ENCODE measurements around the gene STX18. TPM values are rescaled to one million over a fixed set of nuclear protein-coding genes. Genes with fewer than 3 reads are reported as not detected.

The STX18 gene
- total RNA-seq, 2 experiments from 2014 or later = 22.8 to 26.5 TPM

GRCh38 chr4:4413373-4413725 is 128.5 kb downstream of the STX18 start:
- no peak overlapping the region for H3K4me3 Mint-ChIP-seq
- no peak for DNase-seq
- H3K27me3 Mint-ChIP-seq = no peaks in the 10 kb centered on the region
- H3K9me3 Mint-ChIP-seq = no peaks in the 10 kb centered on the region
- POLR2A ChIA-PET = no interaction called here
- peaks cover 4% of the 10 kb centered on the region for H3K36me3 Mint-ChIP-seq (ENCODE audit: low read depth)
- H3K27ac Mint-ChIP-seq = no peak overlapping the region
- H3K4me1 Mint-ChIP-seq = peaks cover 5% of the 10 kb centered on the region
- CTCF ChIA-PET = no interaction called here

GRCh38 chr4:4412641-4413372 is 129.0 kb downstream of the STX18 start:
- DNase-seq = no peak
- H3K36me3 Mint-ChIP-seq (ENCODE audit: low read depth) = peaks cover 4% of the 10 kb centered on the region
- H3K9me3 Mint-ChIP-seq = no peaks in the 10 kb centered on the region
- H3K27me3 Mint-ChIP-seq = no peaks in the 10 kb centered on the region
- no peaks in the 10 kb centered on the region for H3K4me1 Mint-ChIP-seq
- POLR2A ChIA-PET = interaction anchor here (1.1 kb wide), 1 partner anchor 49 kb away, joined by 3 read pairs; no protein-coding TSS in a partner anchor
- H3K4me3 Mint-ChIP-seq = no peak overlapping the region
- CTCF ChIA-PET = no interaction called here
- no peak overlapping the region for H3K27ac Mint-ChIP-seq

- H3K27ac Mint-ChIP-seq = no peak overlapping the region
- H3K4me3 Mint-ChIP-seq = no peak overlapping the region
- H3K9me3 Mint-ChIP-seq = no peaks in the 10 kb centered on the region
- peaks cover 3% of the 10 kb centered on the region for H3K36me3 Mint-ChIP-seq (ENCODE audit: low read depth)
- no peaks in the 10 kb centered on the region for H3K4me1 Mint-ChIP-seq
- H3K27me3 Mint-ChIP-seq = no peaks in the 10 kb centered on the region
- CTCF ChIA-PET = interaction anchor here (1.5 kb wide), 1 partner anchor 12 kb away, joined by 4 read pairs; no protein-coding TSS in a partner anchor
- POLR2A ChIA-PET = interaction anchor here (1.1 kb wide), 1 partner anchor 50 kb away, joined by 3 read pairs; no protein-coding TSS in a partner anchor
- no peak for DNase-seq
Observed at GRCh38 chr4:4411906-4412305, 129.9 kb downstream of the STX18 start.

GRCh38 chr4:4410271-4410670 is 131.6 kb downstream of the STX18 start:
- H3K27me3 Mint-ChIP-seq = no peaks in the 10 kb centered on the region
- H3K9me3 Mint-ChIP-seq = no peaks in the 10 kb centered on the region
- H3K4me1 Mint-ChIP-seq = no peaks in the 10 kb centered on the region
- H3K4me3 Mint-ChIP-seq = no peak overlapping the region
- no peak for DNase-seq
- no peak overlapping the region for H3K27ac Mint-ChIP-seq
- POLR2A ChIA-PET = no interaction called here
- no peaks in the 10 kb centered on the region for H3K36me3 Mint-ChIP-seq (ENCODE audit: low read depth)
- CTCF ChIA-PET = no interaction called here

GRCh38 chr4:4409416-4410115 is 132.3 kb downstream of the STX18 start:
- H3K27ac Mint-ChIP-seq = no peak overlapping the region
- H3K36me3 Mint-ChIP-seq (ENCODE audit: low read depth) = no peaks in the 10 kb centered on the region
- H3K4me1 Mint-ChIP-seq = no peaks in the 10 kb centered on the region
- no peaks in the 10 kb centered on the region for H3K9me3 Mint-ChIP-seq
- H3K4me3 Mint-ChIP-seq = no peak overlapping the region
- ChIA-PET CTCF (no interaction called here), POLR2A (no interaction called here)
- DNase-seq = no peak
- H3K27me3 Mint-ChIP-seq = no peaks in the 10 kb centered on the region

GRCh38 chr4:4408576-4409335 is 133.1 kb downstream of the STX18 start:
- ChIA-PET POLR2A (no interaction called here), CTCF (no interaction called here)
- H3K27ac Mint-ChIP-seq = no peak overlapping the region
- no peaks in the 10 kb centered on the region for H3K36me3 Mint-ChIP-seq (ENCODE audit: low read depth)
- H3K4me1 Mint-ChIP-seq = no peaks in the 10 kb centered on the region
- H3K4me3 Mint-ChIP-seq = no peak overlapping the region
- H3K27me3 Mint-ChIP-seq = no peaks in the 10 kb centered on the region
- no peak for DNase-seq
- no peaks in the 10 kb centered on the region for H3K9me3 Mint-ChIP-seq

- no peak overlapping the region for H3K4me3 Mint-ChIP-seq
- H3K4me1 Mint-ChIP-seq = no peaks in the 10 kb centered on the region
- ChIA-PET CTCF (no interaction called here), POLR2A (no interaction called here)
- H3K9me3 Mint-ChIP-seq = no peaks in the 10 kb centered on the region
- no peak for DNase-seq
- H3K27me3 Mint-ChIP-seq = no peaks in the 10 kb centered on the region
- no peaks in the 10 kb centered on the region for H3K36me3 Mint-ChIP-seq (ENCODE audit: low read depth)
- no peak overlapping the region for H3K27ac Mint-ChIP-seq
Observed at GRCh38 chr4:4408132-4408523, 133.7 kb downstream of the STX18 start.

GRCh38 chr4:4407299-4408131 is 134.3 kb downstream of the STX18 start:
- Mint-ChIP-seq H3K27me3 (no peaks in the 10 kb centered on the region), H3K4me1 (no peaks in the 10 kb centered on the region), H3K36me3 (ENCODE audit: low read depth) (no peaks in the 10 kb centered on the region), H3K9me3 (no peaks in the 10 kb centered on the region), H3K4me3 (no peak overlapping the region), H3K27ac (no peak overlapping the region)
- POLR2A ChIA-PET = no interaction called here
- DNase-seq = no peak
- CTCF ChIA-PET = no interaction called here

- DNase-seq = no peak
- no peaks in the 10 kb centered on the region for H3K36me3 Mint-ChIP-seq (ENCODE audit: low read depth)
- H3K9me3 Mint-ChIP-seq = no peaks in the 10 kb centered on the region
- H3K27ac Mint-ChIP-seq = no peak overlapping the region
- no peak overlapping the region for H3K4me3 Mint-ChIP-seq
- CTCF ChIA-PET = no interaction called here
- no peaks in the 10 kb centered on the region for H3K4me1 Mint-ChIP-seq
- POLR2A ChIA-PET = no interaction called here
- H3K27me3 Mint-ChIP-seq = no peaks in the 10 kb centered on the region
Observed at GRCh38 chr4:4406455-4407298, 135.2 kb downstream of the STX18 start.

GRCh38 chr4:4405358-4405962 is 136.4 kb downstream of the STX18 start:
- H3K4me3 Mint-ChIP-seq = no peak overlapping the region
- POLR2A ChIA-PET = no interaction called here
- CTCF ChIA-PET = no interaction called here

GRCh38 chr4:4402966-4403365 is 138.9 kb downstream of the STX18 start:
- H3K4me3 Mint-ChIP-seq = no peak overlapping the region
- no peaks in the 10 kb centered on the region for H3K27me3 Mint-ChIP-seq
- H3K27ac Mint-ChIP-seq = no peak overlapping the region
- ChIA-PET CTCF (no interaction called here), POLR2A (no interaction called here)
- no peaks in the 10 kb centered on the region for H3K36me3 Mint-ChIP-seq (ENCODE audit: low read depth)
- no peak for DNase-seq
- no peaks in the 10 kb centered on the region for H3K9me3 Mint-ChIP-seq
- no peaks in the 10 kb centered on the region for H3K4me1 Mint-ChIP-seq

More at GRCh38 chr4:4405358-4405962, 136.4 kb downstream of the STX18 start:
- H3K36me3 Mint-ChIP-seq (ENCODE audit: low read depth) = no peaks in the 10 kb centered on the region
- H3K4me1 Mint-ChIP-seq = no peaks in the 10 kb centered on the region
- no peak overlapping the region for H3K27ac Mint-ChIP-seq
- no peaks in the 10 kb centered on the region for H3K27me3 Mint-ChIP-seq
- DNase-seq = no peak
- no peaks in the 10 kb centered on the region for H3K9me3 Mint-ChIP-seq

GRCh38 chr4:4401036-4401435 is 140.8 kb downstream of the STX18 start:
- H3K36me3 Mint-ChIP-seq (ENCODE audit: low read depth) = no peaks in the 10 kb centered on the region
- ChIA-PET CTCF (no interaction called here), POLR2A (no interaction called here)
- no peaks in the 10 kb centered on the region for H3K4me1 Mint-ChIP-seq
- H3K9me3 Mint-ChIP-seq = no peaks in the 10 kb centered on the region
- no peak for DNase-seq
- H3K27me3 Mint-ChIP-seq = no peaks in the 10 kb centered on the region
- H3K27ac Mint-ChIP-seq = no peak overlapping the region
- no peak overlapping the region for H3K4me3 Mint-ChIP-seq

All from activated CD4-positive, alpha-beta memory T cell treated with anti-CD3 and anti-CD28 coated beads, Interleukin-2, amount 10 ng/mL, durations not matched to agents 7 days and 5 days (primary cell).